Central memory CD8-positive, alpha-beta T cell (primary cell): ENCODE results near the gene AHNAK.

ENCODE experiments used
- ATAC-seq: fragments of 150-1000 bp; cut with Tn5 transposase; replicated peaks from 2 replicates; pipeline ENCODE4 v1.10.0; 2022; ENCODE audit warnings: mild to moderate bottlenecking, moderate FRiP score, moderate number of reproducible peaks; ENCODE audit not compliant: poor library complexity, severe bottlenecking; ENCODE audit errors: extremely low read depth
- DNase-seq, 2 donors: peaks; one replicate each; pipeline ENCODE4 v3.0.0; 2021; ENCODE audit warnings: low spot score in 2 of 2
- H3K27ac Mint-ChIP-seq: one replicate; pipeline ENCODE4 v1.8.0; 2022; ENCODE audit warnings: low read depth, mild to moderate bottlenecking, moderate library complexity, mixed read lengths
- H3K27me3 Mint-ChIP-seq: one replicate; pipeline ENCODE4 v1.8.0; 2022; ENCODE audit warnings: mixed read lengths
- H3K36me3 Mint-ChIP-seq: one replicate; pipeline ENCODE4 v1.8.0; 2022; ENCODE audit warnings: mild to moderate bottlenecking, moderate library complexity, mixed read lengths; ENCODE audit not compliant: insufficient read depth
- H3K4me1 Mint-ChIP-seq: one replicate; pipeline ENCODE4 v1.8.0; 2022; ENCODE audit warnings: mixed read lengths
- H3K4me3 Mint-ChIP-seq: one replicate; pipeline ENCODE4 v1.8.0; 2022; ENCODE audit warnings: mild to moderate bottlenecking, moderate library complexity, mixed read lengths
- H3K9me3 Mint-ChIP-seq: one replicate; pipeline ENCODE4 v1.8.0; 2022; ENCODE audit warnings: mixed read lengths

The AHNAK gene

GRCh38 chr11:62487738-62488551 lies 58.7 kb downstream of the AHNAK start:
- ATAC-seq, result no peak
- no peak overlapping the region for H3K4me3 Mint-ChIP-seq
- no peaks in the 10 kb centered on the region for H3K4me1 Mint-ChIP-seq
- no peaks in the 10 kb centered on the region for H3K36me3 Mint-ChIP-seq
- H3K27me3 Mint-ChIP-seq, result no peaks in the 10 kb centered on the region
- no peak overlapping the region for H3K27ac Mint-ChIP-seq
- DNase-seq, result no peak
- no peaks in the 10 kb centered on the region for H3K9me3 Mint-ChIP-seq

DNA sequence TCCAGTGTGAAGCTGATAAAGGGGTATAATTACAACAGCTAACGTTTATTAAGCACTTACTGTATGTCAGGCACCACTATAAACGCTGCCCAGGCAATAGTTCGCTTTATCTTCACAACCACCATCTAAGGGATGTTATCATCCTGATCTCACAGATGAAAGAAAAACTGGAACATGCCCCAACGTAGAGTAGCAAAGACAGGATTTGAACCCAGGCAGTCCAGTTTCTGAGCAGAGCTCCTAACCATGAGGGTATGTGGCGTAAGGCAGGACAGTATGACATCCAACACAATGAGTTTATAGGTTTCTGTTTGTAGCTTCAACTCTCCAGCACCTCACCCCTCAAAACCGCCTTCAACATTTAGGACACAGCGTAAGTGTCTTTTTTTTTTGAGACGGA lies 59.5 kb downstream of the AHNAK start:
- H3K4me3 Mint-ChIP-seq, result no peak overlapping the region
- no peaks in the 10 kb centered on the region for H3K36me3 Mint-ChIP-seq
- H3K4me1 Mint-ChIP-seq, result no peaks in the 10 kb centered on the region
- H3K27me3 Mint-ChIP-seq, result no peaks in the 10 kb centered on the region
- DNase-seq, result no peak
- H3K9me3 Mint-ChIP-seq, result no peaks in the 10 kb centered on the region
- no peak for ATAC-seq
- no peak overlapping the region for H3K27ac Mint-ChIP-seq

DNA sequence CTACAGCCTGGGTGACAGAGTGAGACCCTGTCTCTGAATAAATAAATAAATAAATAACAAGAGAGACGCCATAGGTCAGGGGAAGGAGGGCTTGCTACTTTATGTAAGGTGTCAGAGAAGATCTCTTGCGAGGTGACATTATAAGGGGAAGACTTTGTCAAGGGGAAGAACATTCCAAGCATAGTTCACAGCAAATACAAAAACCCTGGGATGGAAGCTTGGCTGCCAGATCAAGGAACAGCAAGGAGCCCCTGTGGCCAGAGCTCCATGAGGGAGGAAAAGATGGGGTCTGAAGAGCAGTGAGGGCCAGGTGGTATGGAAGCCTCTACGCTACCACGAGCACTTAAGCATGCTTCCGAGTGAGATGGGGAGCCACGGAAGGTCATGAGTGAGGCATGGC lies 62.3 kb downstream of the AHNAK start:
- H3K36me3 Mint-ChIP-seq, result no peaks in the 10 kb centered on the region
- no peaks in the 10 kb centered on the region for H3K27me3 Mint-ChIP-seq
- H3K27ac Mint-ChIP-seq, result no peak overlapping the region
- no peaks in the 10 kb centered on the region for H3K4me1 Mint-ChIP-seq
- no peak for ATAC-seq
- H3K9me3 Mint-ChIP-seq, result no peaks in the 10 kb centered on the region
- DNase-seq, result no peak
- H3K4me3 Mint-ChIP-seq, result no peak overlapping the region

- DNase-seq (no peak), ATAC-seq (no peak)
- H3K4me3 Mint-ChIP-seq, result no peak overlapping the region
- no peaks in the 10 kb centered on the region for H3K9me3 Mint-ChIP-seq
- H3K27ac Mint-ChIP-seq, result no peak overlapping the region
- no peaks in the 10 kb centered on the region for H3K27me3 Mint-ChIP-seq
- peaks cover 1% of the 10 kb centered on the region for H3K36me3 Mint-ChIP-seq
- no peaks in the 10 kb centered on the region for H3K4me1 Mint-ChIP-seq
Observed at GRCh38 chr11:62482753-62483152, 63.9 kb downstream of the AHNAK start.

GRCh38 chr11:62479631-62480201 lies 66.9 kb downstream of the AHNAK start:
- no peak overlapping the region for H3K27ac Mint-ChIP-seq
- H3K27me3 Mint-ChIP-seq, result no peaks in the 10 kb centered on the region
- ATAC-seq (no peak), DNase-seq (no peak)
- H3K4me1 Mint-ChIP-seq, result no peaks in the 10 kb centered on the region
- no peaks in the 10 kb centered on the region for H3K9me3 Mint-ChIP-seq
- H3K36me3 Mint-ChIP-seq, result peaks cover 1% of the 10 kb centered on the region
- H3K4me3 Mint-ChIP-seq, result no peak overlapping the region

DNA sequence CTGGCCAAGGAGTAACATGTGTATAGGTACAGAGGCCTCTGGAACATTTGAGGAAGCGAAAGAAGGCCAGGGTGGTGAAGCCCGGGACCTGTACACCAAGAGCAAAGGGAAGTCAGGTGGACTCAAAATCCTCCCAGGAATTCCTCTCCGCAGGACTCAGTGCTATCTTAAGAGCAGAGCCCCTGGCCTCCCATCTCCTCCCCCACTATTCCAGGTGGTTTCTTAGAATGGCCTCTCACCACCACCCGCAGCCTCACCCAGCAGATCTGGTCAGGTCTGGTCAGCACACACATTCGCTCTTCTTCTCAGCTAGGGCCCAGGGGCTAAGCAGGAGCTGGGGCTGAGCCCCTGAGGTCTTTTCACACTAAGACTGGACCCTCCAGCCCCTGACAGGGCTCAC lies 68.7 kb downstream of the AHNAK start:
- Mint-ChIP-seq H3K27me3 (no peaks in the 10 kb centered on the region), H3K4me3 (no peak overlapping the region), H3K9me3 (no peaks in the 10 kb centered on the region), H3K4me1 (no peaks in the 10 kb centered on the region), H3K27ac (no peak overlapping the region), H3K36me3 (peaks cover 1% of the 10 kb centered on the region)
- no peak for DNase-seq
- ATAC-seq, result no peak

DNA sequence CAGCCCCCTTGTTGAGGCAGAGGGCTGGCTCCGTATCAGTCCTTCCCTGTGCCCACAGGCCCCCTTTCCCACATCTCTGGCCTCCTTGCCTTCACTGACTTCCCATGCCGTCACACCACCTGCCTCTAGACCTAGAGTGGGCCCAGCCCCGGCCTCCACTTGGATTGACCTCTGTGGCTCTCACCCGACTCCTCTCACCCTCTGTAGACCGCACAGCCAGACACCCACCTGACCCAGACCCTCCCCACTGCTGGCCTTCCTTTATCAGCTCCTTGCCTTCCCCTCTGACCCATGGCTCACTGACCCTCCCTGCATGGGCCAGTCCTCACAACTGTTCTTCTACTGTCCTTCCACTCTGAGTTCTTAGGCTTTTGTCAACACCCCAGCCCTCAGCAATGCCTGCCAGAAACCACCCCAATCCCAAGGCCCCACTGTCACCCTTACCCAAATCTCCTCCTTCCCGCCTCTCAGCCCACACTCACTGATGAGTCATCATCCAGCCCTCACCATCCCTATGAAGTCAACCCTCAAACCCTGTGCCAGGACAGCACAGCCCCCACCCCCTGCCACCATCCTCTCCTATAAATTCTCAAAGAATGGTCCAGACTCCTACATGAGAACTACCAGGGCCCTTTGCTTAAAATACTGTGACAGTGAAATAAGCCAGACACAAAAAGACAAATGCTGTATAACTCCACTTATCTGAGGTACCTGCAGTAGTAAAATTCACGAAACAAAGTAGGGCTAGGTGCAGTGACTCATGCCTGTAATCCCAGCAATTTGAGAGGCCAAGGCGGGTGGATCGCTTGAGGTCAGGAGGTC lies 74.3 kb downstream of the AHNAK start:
- Mint-ChIP-seq H3K4me3 (no peak overlapping the region), H3K27me3 (no peaks in the 10 kb centered on the region), H3K4me1 (no peaks in the 10 kb centered on the region), H3K36me3 (no peaks in the 10 kb centered on the region), H3K9me3 (no peaks in the 10 kb centered on the region), H3K27ac (no peak overlapping the region)
- ATAC-seq (no peak), DNase-seq (no peak)

GRCh38 chr11:62471603-62472002 lies 75.0 kb downstream of the AHNAK start:
- ATAC-seq (no peak), DNase-seq (no peak)
- Mint-ChIP-seq H3K27ac (no peak overlapping the region), H3K4me1 (no peaks in the 10 kb centered on the region), H3K4me3 (no peak overlapping the region), H3K36me3 (no peaks in the 10 kb centered on the region), H3K27me3 (no peaks in the 10 kb centered on the region), H3K9me3 (no peaks in the 10 kb centered on the region)

- H3K4me3 Mint-ChIP-seq, result no peak overlapping the region
- H3K27me3 Mint-ChIP-seq, result no peaks in the 10 kb centered on the region
- H3K36me3 Mint-ChIP-seq, result no peaks in the 10 kb centered on the region
- H3K9me3 Mint-ChIP-seq, result no peaks in the 10 kb centered on the region
- H3K27ac Mint-ChIP-seq, result no peak overlapping the region
- no peaks in the 10 kb centered on the region for H3K4me1 Mint-ChIP-seq
- ATAC-seq (no peak), DNase-seq (no peak)
Observed at GRCh38 chr11:62468577-62468976, 78.0 kb downstream of the AHNAK start.

- Mint-ChIP-seq H3K9me3 (no peaks in the 10 kb centered on the region), H3K36me3 (no peaks in the 10 kb centered on the region), H3K27me3 (no peaks in the 10 kb centered on the region), H3K4me1 (no peaks in the 10 kb centered on the region), H3K4me3 (no peak overlapping the region), H3K27ac (peak overlapping the region; percentile 2)
- ATAC-seq (no peak), DNase-seq (no peak)
Observed at GRCh38 chr11:62466444-62466843, 80.2 kb downstream of the AHNAK start.

DNA sequence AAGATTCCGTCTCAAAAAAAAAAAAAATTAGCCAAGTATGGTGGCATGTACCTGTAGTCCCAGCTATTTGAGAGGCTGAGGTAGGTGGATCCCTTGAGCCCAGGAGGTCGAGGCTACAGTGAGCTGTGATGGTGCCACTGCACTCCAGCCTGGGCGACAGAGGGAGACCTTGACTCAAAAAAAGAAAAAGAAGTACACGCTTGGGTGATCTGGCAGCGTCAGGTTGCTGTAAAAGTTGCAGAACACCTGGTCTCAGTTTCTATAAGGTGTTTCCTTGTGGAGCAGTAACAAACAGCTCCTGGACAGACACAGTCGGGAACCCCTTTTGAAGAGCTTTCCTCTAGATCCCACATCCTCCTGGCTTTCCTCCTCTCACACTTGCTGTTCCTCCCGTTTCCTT lies 82.0 kb downstream of the AHNAK start:
- no peaks in the 10 kb centered on the region for H3K4me1 Mint-ChIP-seq
- no peak overlapping the region for H3K27ac Mint-ChIP-seq
- DNase-seq (no peak), ATAC-seq (no peak)
- no peaks in the 10 kb centered on the region for H3K36me3 Mint-ChIP-seq
- no peak overlapping the region for H3K4me3 Mint-ChIP-seq
- H3K27me3 Mint-ChIP-seq, result no peaks in the 10 kb centered on the region
- no peaks in the 10 kb centered on the region for H3K9me3 Mint-ChIP-seq

- Mint-ChIP-seq H3K9me3 (no peaks in the 10 kb centered on the region), H3K4me1 (no peaks in the 10 kb centered on the region), H3K36me3 (no peaks in the 10 kb centered on the region), H3K27ac (no peak overlapping the region), H3K4me3 (no peak overlapping the region), H3K27me3 (no peaks in the 10 kb centered on the region)
- DNase-seq, result no peak
- ATAC-seq, result no peak
Observed at GRCh38 chr11:62463121-62463542, 83.5 kb downstream of the AHNAK start.

GRCh38 chr11:62462508-62462892 lies 84.1 kb downstream of the AHNAK start:
- Mint-ChIP-seq H3K9me3 (no peaks in the 10 kb centered on the region), H3K27ac (no peak overlapping the region)

More at GRCh38 chr11:62462508-62462892, 84.1 kb downstream of the AHNAK start:
- Mint-ChIP-seq H3K4me1 (no peaks in the 10 kb centered on the region), H3K36me3 (peaks cover 1% of the 10 kb centered on the region), H3K27me3 (no peaks in the 10 kb centered on the region), H3K4me3 (no peak overlapping the region)
- DNase-seq (no peak), ATAC-seq (no peak)
